HG03571 (cell line): ENCODE data around the gene CCL22.
"Not testable (repeated sequence)": the region's sequence is repeated elsewhere in the genome, so short reads cannot be mapped to it uniquely, and the experiment has no call there.

Experiments
- ATAC-seq: cut with Tn5 transposase; IDR thresholded peaks from one replicate; pipeline ENCODE4 v1.9.1; 2021; ENCODE audit not compliant: unreplicated experiment

The CCL22 gene, protein sequence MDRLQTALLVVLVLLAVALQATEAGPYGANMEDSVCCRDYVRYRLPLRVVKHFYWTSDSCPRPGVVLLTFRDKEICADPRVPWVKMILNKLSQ

GRCh38 chr16:57358527-57359095, at the start of gene CCL22:
CCL22 (plus strand) TSS chr16:57358783; CDS start chr16:57358817, 34 bp downstream.
- peak; percentile 49 for ATAC-seq

DNA sequence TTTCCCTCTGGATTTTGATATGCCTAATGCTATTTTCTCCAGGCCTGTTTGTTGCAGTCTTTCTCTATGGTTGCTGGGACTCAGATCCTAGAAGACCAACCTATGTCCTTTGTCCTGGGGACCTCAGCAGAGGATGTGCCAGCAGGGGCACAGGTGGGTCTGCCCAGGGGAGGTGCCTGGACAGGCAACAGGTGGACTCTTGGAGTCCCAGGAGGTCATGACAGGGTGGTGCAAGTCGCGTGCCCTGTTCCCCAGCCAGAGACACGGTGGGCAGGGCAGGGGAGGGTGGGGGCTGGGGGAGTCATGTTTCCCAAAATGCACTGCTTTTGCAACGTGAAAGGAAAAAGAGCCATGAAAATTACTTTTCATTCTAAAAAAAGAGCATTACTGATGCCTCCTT, 47.8 kb upstream of the CCL22 start:
- ATAC-seq = no peak

- ATAC-seq = no peak
Observed at GRCh38 chr16:57313509-57313908, 45.1 kb upstream of the CCL22 start.

DNA sequence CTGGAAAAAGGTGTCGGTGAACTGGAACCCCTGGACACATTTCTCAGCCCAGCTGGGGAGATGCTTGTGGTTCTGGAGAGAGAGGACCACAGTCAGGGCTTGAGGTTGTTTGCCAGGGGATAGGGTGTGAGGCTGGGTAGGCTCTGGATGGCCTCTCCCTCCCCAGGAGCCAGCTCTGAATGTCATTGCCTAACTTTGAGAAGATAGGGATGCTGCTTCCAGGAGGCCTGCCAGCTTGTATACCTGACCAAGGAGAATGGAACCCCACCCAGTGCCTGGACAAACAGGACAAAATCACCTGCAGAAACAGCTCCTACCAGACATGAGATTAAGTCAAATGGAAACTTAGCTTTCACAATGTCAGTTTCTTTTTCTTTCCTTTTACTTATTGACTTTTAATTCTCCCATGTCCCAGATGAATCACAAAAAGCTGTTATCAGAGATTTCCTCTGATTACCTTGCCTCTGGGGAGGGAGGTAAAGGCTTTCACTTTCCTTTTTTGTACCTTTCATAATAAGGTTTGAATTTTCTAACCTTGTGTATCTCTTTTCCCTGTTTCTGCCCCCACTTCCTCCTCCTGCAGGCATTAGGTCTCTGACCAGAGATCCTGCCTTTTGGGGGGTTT, 44.3 kb upstream of the CCL22 start:
- ATAC-seq = no peak

DNA sequence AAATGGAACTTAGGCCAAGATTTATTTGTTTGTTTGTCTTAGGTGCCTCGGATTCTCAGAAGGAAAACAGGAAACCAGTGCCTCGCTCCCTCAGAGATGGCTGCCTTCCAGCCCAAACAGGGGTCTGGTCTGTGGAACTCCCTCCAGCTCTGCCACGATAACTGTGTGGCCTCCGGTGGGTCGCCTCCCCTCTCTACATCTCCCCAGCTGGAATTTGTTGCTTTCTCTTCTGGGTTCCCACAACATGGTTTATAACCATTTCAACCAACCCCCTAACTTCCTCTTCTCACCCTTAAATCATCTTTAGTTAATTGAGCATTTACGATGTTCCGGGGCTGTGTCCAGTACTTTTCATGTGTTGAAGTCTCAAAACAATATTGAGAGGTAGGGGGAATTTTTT, 43.2 kb upstream of the CCL22 start:
- no peak for ATAC-seq

- no peak for ATAC-seq
Observed at GRCh38 chr16:57316390-57317017, 42.1 kb upstream of the CCL22 start.

- no peak for ATAC-seq
Observed at GRCh38 chr16:57318240-57318970, 40.2 kb upstream of the CCL22 start.

- no peak for ATAC-seq
Observed at GRCh38 chr16:57319646-57320045, 38.9 kb upstream of the CCL22 start.

- no peak for ATAC-seq
Observed at GRCh38 chr16:57324749-57325148, 33.8 kb upstream of the CCL22 start.

DNA sequence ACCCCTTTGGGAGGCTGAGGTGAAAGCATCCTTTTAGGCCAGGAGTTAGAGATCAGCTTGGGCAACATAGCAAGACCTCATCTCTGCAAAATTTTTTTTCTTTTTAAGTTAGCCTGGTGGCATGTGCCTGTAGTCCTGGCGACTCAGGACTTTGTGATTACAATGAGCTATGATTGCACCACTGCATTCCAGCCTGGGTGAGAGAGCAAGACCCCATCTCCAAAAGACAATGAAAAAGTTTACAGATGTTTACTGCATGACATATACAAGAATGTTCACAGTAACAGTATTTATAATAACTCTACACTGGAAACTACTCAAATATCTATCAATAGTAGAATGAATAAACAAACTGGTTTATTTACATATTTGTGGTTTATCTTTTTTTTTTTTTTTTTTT, 33.1 kb upstream of the CCL22 start:
- no peak for ATAC-seq

DNA sequence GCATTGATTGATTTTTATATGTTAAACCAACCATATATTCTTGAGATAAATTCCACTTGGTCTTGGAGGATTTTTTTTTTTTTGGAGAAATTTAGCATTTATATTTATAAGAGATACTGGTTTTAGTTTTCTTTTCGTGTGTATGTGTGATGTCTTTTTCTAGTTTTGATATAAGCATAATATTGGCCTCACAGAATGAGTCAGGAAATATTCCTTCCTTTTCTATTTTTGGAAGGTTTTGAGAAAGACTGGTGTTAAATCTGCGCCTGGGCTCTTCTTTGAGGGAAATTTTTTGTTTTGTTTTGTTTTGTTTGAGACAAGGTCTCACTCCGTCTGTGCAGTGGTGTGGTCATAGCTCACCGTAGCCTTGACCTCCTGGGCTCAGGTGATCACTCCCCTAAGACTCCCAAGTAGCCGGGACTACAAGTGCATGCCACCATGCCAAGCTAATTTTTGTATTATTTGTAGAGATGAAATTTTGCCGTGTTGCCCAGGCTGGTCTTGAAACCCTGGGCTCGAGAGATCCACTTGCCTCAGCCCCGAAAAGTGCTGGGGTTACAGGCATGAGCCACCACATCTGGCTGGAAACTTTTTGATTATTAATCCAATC, 28.8 kb upstream of the CCL22 start:
- ATAC-seq = no peak

GRCh38 chr16:57331355-57331754, 27.2 kb upstream of the CCL22 start:
- no peak for ATAC-seq

DNA sequence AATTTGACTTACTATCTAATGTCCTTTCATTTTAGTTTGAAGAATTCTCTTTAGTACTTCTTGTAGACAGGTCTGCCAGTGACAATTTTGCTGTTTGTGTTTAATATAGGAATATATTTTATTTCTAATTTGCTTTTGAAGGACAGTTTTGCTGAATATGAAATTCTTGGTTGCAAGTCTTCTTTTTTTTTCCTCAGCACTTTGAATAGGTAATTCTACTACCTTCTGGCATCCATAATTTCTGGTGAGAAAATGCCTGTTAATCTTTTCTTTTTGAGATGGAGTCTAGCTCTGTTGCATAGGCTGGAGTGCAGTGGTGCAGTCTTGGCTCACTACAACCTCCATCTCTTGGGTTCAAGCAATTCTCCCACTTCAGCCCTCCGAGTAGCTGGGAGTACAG, 25.2 kb upstream of the CCL22 start:
- no peak for ATAC-seq

DNA sequence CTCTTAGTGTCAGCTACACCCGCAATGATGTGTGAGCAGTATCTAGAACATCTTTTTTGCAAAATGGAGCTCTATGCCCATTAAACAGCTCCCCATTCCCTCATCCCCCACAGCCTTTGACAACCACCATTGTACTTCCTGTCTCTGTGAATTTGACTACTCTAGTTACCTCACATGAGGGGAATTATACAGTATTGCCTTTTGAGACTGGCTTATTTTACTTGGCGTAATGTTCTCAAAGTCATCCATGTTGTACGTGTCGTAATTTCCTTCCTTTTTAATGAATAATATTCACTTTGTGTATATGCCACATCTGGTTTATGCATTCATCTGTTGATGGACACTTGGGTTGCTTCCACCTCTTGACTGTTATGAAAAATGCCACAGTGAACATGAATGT, 23.2 kb upstream of the CCL22 start:
- no peak for ATAC-seq

GRCh38 chr16:57341062-57341440, 17.5 kb upstream of the CCL22 start:
- no peak for ATAC-seq

DNA sequence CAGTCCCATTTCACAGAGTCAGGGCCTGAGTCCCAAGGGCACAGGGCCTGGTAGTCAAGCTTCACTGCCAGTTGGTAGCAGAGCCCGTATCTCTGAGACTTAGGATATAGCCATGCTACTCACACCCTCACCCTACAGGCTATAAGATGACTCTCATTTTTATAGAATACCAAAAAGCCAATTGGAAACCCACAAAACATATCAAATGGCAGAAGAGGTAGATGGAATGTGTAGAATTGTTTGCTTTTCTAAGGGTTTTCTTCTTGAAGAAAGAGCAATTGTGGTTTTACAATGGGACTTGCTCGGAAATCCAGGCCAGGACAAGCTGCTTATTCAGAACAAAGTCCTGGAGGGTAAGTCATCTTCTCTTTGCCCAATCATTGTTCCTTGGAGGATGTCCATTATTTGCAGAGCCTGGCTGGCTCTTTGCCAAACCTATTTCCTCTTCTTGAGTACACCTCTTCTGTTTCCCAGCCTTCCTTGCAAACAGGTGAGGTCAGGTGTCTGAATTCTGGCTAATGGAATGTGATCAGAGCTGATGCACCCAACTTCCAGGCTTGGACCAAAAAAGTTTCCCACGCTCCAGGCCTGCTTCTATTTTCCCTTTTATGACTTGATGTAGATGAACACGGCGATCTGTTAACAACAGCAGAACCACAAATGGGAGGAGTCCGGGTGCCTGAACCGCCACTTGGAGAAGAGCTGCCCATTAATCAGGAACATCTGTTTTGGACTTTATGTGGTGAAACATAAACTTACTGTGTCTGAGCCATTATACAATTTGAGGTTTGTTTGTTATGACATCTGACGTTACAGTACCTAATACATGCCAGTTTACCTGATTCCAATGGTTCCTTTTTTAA, 16.9 kb upstream of the CCL22 start:
- ATAC-seq = no peak

DNA sequence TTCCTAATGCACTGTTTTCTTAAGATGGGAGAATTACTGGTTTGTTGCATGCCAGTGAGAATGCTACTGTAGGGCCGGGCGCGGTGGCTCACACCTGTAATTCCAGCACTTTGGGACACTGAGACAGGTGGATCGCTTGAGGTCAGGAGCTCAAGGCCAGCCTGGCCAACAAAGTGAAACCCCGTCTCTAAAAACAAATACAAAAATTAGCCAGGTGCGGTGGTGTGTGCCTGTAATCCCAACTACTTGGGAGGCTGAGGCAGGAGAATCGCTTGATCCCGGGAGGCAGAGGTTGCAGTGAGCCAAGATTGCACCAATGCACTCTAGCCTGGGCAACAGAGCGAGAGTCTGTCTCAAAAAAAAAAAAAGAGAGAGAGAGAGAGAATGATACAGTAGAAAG, 16.0 kb upstream of the CCL22 start:
- ATAC-seq = not testable (repeated sequence)

DNA sequence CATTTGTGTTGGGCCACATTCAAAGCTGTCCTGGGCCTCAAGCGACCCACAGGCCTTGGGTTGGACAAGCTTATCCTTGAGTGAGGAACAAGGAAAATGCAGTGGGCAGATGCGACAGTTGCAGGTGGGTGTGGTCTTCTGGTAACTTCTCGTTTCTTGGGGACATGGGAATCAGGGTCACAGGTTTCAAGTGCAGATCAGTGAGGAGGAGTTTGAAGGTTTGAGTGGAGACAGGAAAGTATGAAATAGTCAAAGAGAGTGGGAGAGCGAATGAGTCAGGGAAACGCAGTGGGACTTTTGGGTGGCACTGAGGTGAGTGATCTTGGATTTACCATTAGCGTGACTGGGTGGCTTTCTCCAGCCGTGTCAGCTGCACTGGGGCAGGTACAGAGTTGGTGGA, 15.4 kb upstream of the CCL22 start:
- ATAC-seq = no peak

GRCh38 chr16:57344094-57344493, 14.5 kb upstream of the CCL22 start:
- ATAC-seq = not testable (repeated sequence)

GRCh38 chr16:57345021-57345420, 13.6 kb upstream of the CCL22 start:
- no peak for ATAC-seq
